ENCODE measurements around the gene AEBP2. TPM values are rescaled to one million over a fixed set of nuclear protein-coding genes. Genes with fewer than 3 reads are reported as not detected.

AEBP2 gene
- total and polyA plus RNA-seq, 2 of the 13 experiments (the other 11 are each of a cell fraction or from before 2014, with no cell fraction given): 9.2 to 17.9 TPM

- TF ChIP-seq PRMT3 (CRISPR knock-in tag; IDR thresholded peaks at IDR 0.05; ENCODE audit: borderline replicate concordance, low read depth): no peak
- peak; percentile 65; the same call in 1 of the 2 replicates for TF ChIP-seq ZNF709 (CRISPR knock-in tag; IDR thresholded peaks at IDR 0.05)
- TF ChIP-seq SSRP1 (CRISPR knock-in tag; IDR thresholded peaks at IDR 0.05): no peak
- TF ChIP-seq, protein P1, sequence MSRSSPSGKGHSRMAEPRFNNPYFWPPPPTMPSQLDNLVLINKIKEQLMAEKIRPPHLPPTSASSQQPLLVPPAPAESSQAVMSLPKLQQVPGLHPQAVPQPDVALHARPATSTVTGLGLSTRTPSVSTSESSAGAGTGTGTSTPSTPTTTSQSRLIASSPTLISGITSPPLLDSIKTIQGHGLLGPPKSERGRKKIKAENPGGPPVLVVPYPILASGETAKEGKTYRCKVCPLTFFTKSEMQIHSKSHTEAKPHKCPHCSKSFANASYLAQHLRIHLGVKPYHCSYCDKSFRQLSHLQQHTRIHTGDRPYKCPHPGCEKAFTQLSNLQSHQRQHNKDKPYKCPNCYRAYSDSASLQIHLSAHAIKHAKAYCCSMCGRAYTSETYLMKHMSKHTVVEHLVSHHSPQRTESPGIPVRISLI (CRISPR knock-in tag; IDR thresholded peaks at IDR 0.05; ENCODE audit: borderline replicate concordance): no peak
- TF ChIP-seq RCOR2 (CRISPR knock-in tag; IDR thresholded peaks at IDR 0.05): no peak
- peak; percentile 79; the same call in 1 of the 2 replicates for TF ChIP-seq ZSCAN9 (CRISPR knock-in tag; IDR thresholded peaks at IDR 0.05; ENCODE audit: borderline replicate concordance)
- no peak for TF ChIP-seq LCORL (IDR thresholded peaks at IDR 0.05)
- TF ChIP-seq LCORL (CRISPR knock-in tag; IDR thresholded peaks at IDR 0.05): peak; percentile 80; the same call in 1 of the 2 replicates
- TF ChIP-seq, protein P2, sequence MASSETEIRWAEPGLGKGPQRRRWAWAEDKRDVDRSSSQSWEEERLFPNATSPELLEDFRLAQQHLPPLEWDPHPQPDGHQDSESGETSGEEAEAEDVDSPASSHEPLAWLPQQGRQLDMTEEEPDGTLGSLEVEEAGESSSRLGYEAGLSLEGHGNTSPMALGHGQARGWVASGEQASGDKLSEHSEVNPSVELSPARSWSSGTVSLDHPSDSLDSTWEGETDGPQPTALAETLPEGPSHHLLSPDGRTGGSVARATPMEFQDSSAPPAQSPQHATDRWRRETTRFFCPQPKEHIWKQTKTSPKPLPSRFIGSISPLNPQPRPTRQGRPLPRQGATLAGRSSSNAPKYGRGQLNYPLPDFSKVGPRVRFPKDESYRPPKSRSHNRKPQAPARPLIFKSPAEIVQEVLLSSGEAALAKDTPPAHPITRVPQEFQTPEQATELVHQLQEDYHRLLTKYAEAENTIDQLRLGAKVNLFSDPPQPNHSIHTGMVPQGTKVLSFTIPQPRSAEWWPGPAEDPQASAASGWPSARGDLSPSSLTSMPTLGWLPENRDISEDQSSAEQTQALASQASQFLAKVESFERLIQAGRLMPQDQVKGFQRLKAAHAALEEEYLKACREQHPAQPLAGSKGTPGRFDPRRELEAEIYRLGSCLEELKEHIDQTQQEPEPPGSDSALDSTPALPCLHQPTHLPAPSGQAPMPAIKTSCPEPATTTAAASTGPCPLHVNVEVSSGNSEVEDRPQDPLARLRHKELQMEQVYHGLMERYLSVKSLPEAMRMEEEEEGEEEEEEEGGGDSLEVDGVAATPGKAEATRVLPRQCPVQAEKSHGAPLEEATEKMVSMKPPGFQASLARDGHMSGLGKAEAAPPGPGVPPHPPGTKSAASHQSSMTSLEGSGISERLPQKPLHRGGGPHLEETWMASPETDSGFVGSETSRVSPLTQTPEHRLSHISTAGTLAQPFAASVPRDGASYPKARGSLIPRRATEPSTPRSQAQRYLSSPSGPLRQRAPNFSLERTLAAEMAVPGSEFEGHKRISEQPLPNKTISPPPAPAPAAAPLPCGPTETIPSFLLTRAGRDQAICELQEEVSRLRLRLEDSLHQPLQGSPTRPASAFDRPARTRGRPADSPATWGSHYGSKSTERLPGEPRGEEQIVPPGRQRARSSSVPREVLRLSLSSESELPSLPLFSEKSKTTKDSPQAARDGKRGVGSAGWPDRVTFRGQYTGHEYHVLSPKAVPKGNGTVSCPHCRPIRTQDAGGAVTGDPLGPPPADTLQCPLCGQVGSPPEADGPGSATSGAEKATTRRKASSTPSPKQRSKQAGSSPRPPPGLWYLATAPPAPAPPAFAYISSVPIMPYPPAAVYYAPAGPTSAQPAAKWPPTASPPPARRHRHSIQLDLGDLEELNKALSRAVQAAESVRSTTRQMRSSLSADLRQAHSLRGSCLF (CRISPR knock-in tag; IDR thresholded peaks at IDR 0.05; ENCODE audit: borderline replicate concordance): no peak
- TF ChIP-seq HCFC1 (IDR thresholded peaks at IDR 0.05; ENCODE audit: low read depth, low read length): no peak
- TF ChIP-seq CREBL2 (CRISPR knock-in tag; IDR thresholded peaks at IDR 0.05; ENCODE audit: borderline replicate concordance): no peak; the same call in 1 of the 2 replicates
- peak; percentile 82; the same call in 1 of the 2 replicates for TF ChIP-seq ZNF232 (CRISPR knock-in tag; IDR thresholded peaks at IDR 0.05; ENCODE audit: borderline replicate concordance)
- TF ChIP-seq ZNF605 (CRISPR knock-in tag; IDR thresholded peaks at IDR 0.05): peak; percentile 50; the same call in 1 of the 2 replicates
- TF ChIP-seq ZNF839 (CRISPR knock-in tag; IDR thresholded peaks at IDR 0.05; ENCODE audit: borderline replicate concordance): no peak
- TF ChIP-seq NFE2L2 (IDR thresholded peaks at IDR 0.05; ENCODE audit: low read length): no peak
- no peak for TF ChIP-seq ZNF652 (CRISPR knock-in tag; IDR thresholded peaks at IDR 0.05; ENCODE audit: borderline replicate concordance, low read depth)
- no peak for TF ChIP-seq NCOR1 (IDR thresholded peaks at IDR 0.05; ENCODE audit: borderline replicate concordance, low read length)
- TF ChIP-seq ZNF275 (CRISPR knock-in tag; IDR thresholded peaks at IDR 0.05; ENCODE audit: borderline replicate concordance): 0 out of 2 replicates have a peak, but pooled peaks have one; percentile 38
- no peak for TF ChIP-seq THYN1 (CRISPR knock-in tag; IDR thresholded peaks at IDR 0.05; ENCODE audit: borderline replicate concordance, low read depth)
- 0 out of 2 replicates have a peak, but pooled peaks have one; percentile 78 for TF ChIP-seq HINFP (CRISPR knock-in tag; IDR thresholded peaks at IDR 0.05; ENCODE audit: low read depth)
Measured at GRCh38 chr12:19439059-19440018, at the start of gene AEBP2 (continued).
